WTC11 (cell line): ENCODE data around the gene CTPS2. TPM values are rescaled to one million over a fixed set of nuclear protein-coding genes. Genes with fewer than 3 reads are reported as not detected.

Experiments used
- ATAC-seq: fragments of 200-7000 bp; cut with Tn5 transposase; 2 replicates; pipeline ENCODE4 v1.10.0; 2021; ENCODE audit warnings: mild to moderate bottlenecking, moderate library complexity
- CTCF ChIA-PET: fragments of 300-600 bp; sonication (Branson Sonifier 250); formaldehyde crosslinking; loops from one replicate; lab custom pipeline; 2021; ENCODE audit warnings: antibody characterized with exemption; lab: Charles Lee
- POLR2A ChIA-PET: fragments of 350-600 bp; sonication (Branson Sonifier 250); formaldehyde crosslinking; loops from one replicate; lab custom pipeline; 2021; ENCODE audit warnings: antibody characterized with exemption; lab: Charles Lee
- DNase-seq: peaks from one replicate; pipeline ENCODE4 v3.0.0; 2021; ENCODE audit warnings: low spot score
- H3K27ac Mint-ChIP-seq: 2 replicates; pipeline ENCODE4 v1.8.0; 2021; ENCODE audit warnings: mixed read lengths
- H3K27me3 Mint-ChIP-seq: 2 replicates; pipeline ENCODE4 v1.8.0; 2021; ENCODE audit warnings: low read depth, mild to moderate bottlenecking, moderate library complexity, mixed read lengths
- H3K36me3 Mint-ChIP-seq: 2 replicates; pipeline ENCODE4 v1.8.0; 2021; ENCODE audit warnings: mixed read lengths
- H3K4me1 Mint-ChIP-seq: 2 replicates; pipeline ENCODE4 v1.8.0; 2022; ENCODE audit warnings: mixed read lengths
- H3K4me3 Mint-ChIP-seq: 2 replicates; pipeline ENCODE4 v1.8.0; 2021; ENCODE audit warnings: mild to moderate bottlenecking, moderate library complexity, mixed read lengths
- H3K9me3 Mint-ChIP-seq: 2 replicates; pipeline ENCODE4 v1.8.0; 2021; ENCODE audit warnings: mixed read lengths
- E2F1 ChIP-seq: sonication (generic); formaldehyde crosslinking; IDR thresholded peaks from 2 replicates; pipeline ENCODE4 v1.8.0; 2022; ENCODE audit warnings: mild to moderate bottlenecking, missing genetic modification reagents
- FOXK1 ChIP-seq: sonication (generic); formaldehyde crosslinking; IDR thresholded peaks from 2 replicates; pipeline ENCODE4 v1.8.0; 2022; ENCODE audit warnings: mild to moderate bottlenecking, moderate library complexity, missing genetic modification reagents
- FOXP4 ChIP-seq: sonication (generic); formaldehyde crosslinking; IDR thresholded peaks from 2 replicates; pipeline ENCODE4 v1.8.0; 2022; ENCODE audit warnings: mild to moderate bottlenecking, missing genetic modification reagents
- GABPB1 ChIP-seq: sonication (generic); formaldehyde crosslinking; IDR thresholded peaks from 2 replicates; pipeline ENCODE4 v1.8.1; 2023; ENCODE audit warnings: mild to moderate bottlenecking, missing genetic modification reagents
- HMGA2 ChIP-seq: fragments of 250-450 bp; sonication (Bioruptor Pico); IDR thresholded peaks from 2 replicates; pipeline ENCODE4 v1.4.0; 2021; ENCODE audit warnings: mild to moderate bottlenecking, moderate library complexity
- IRF2 ChIP-seq: sonication (generic); formaldehyde crosslinking; IDR thresholded peaks from 2 replicates; pipeline ENCODE4 v1.8.0; 2022; ENCODE audit warnings: low read depth, missing genetic modification reagents, borderline replicate concordance
- MXD4 ChIP-seq: fragments of 250-450 bp; sonication (Bioruptor Pico); IDR thresholded peaks from 2 replicates; pipeline ENCODE4 v1.8.0; 2021; ENCODE audit warnings: mild to moderate bottlenecking, moderate library complexity, borderline replicate concordance
- NFE2L1 ChIP-seq: sonication (generic); formaldehyde crosslinking; IDR thresholded peaks from 2 replicates; pipeline ENCODE4 v1.8.1; 2023; ENCODE audit warnings: missing genetic modification reagents
- NFYB ChIP-seq: sonication (generic); formaldehyde crosslinking; conservative IDR thresholded peaks from 2 replicates; pipeline ENCODE4 v1.8.0; 2022; ENCODE audit warnings: low read depth, missing genetic modification reagents
- NR3C1 ChIP-seq: sonication (generic); formaldehyde crosslinking; conservative IDR thresholded peaks from 2 replicates; pipeline ENCODE4 v1.8.1; 2023; ENCODE audit warnings: low read depth, mild to moderate bottlenecking, missing genetic modification reagents
- SOX15 ChIP-seq: fragments of 250-450 bp; sonication (Bioruptor Pico); IDR thresholded peaks from 2 replicates; pipeline ENCODE4 v1.9.0; 2021; ENCODE audit warnings: mild to moderate bottlenecking
- SP1 ChIP-seq: sonication (generic); formaldehyde crosslinking; conservative IDR thresholded peaks from 2 replicates; pipeline ENCODE4 v1.8.1; 2022; ENCODE audit warnings: missing genetic modification reagents
- STAT6 ChIP-seq: sonication (generic); formaldehyde crosslinking; conservative IDR thresholded peaks from 2 replicates; pipeline ENCODE4 v1.8.1; 2023; ENCODE audit warnings: mild to moderate bottlenecking, low read depth, missing genetic modification reagents, moderate library complexity
- ZBTB21 ChIP-seq: sonication (generic); formaldehyde crosslinking; IDR thresholded peaks from 2 replicates; pipeline ENCODE4 v1.8.1; 2023; ENCODE audit warnings: mild to moderate bottlenecking, missing genetic modification reagents, borderline replicate concordance
- ZBTB43 ChIP-seq: sonication (generic); formaldehyde crosslinking; IDR thresholded peaks from 2 replicates; pipeline ENCODE4 v1.8.1; 2023; ENCODE audit warnings: mild to moderate bottlenecking, missing genetic modification reagents
- ZMAT4 ChIP-seq: fragments of 250-450 bp; sonication (Bioruptor Pico); IDR thresholded peaks from 2 replicates; pipeline ENCODE4 v1.9.0; 2021; ENCODE audit warnings: mild to moderate bottlenecking
- total RNA-seq: library from RNA; stranded (reverse); gene quantifications from 3 replicates; pipeline ENCODE4 v1.2.3, GENCODE V29; 2021
- TF ChIP-seq, protein P1 (sequence below): fragments of 250-450 bp; sonication (Bioruptor Pico); IDR thresholded peaks from 2 replicates; pipeline ENCODE4 v1.9.0; 2021; ENCODE audit warnings: moderate library complexity, mild to moderate bottlenecking, inconsistent platforms, borderline replicate concordance
- TF ChIP-seq, protein P2 (sequence below): fragments of 250-450 bp; sonication (Bioruptor Pico); IDR thresholded peaks from 2 replicates; pipeline ENCODE4 v1.8.0; 2021; ENCODE audit warnings: mild to moderate bottlenecking

Gene CTPS2
- total RNA-seq, 1 experiment from 2014 or later, result 23.2 TPM

GRCh38 chrX:16560173-16560572 is 152.3 kb downstream of the CTPS2 start:
- no peaks in the 10 kb centered on the region for H3K27me3 Mint-ChIP-seq
- H3K36me3 Mint-ChIP-seq, result peaks cover 14% of the 10 kb centered on the region

More at GRCh38 chrX:16560173-16560572, 152.3 kb downstream of the CTPS2 start:
- no peak for ATAC-seq
- ChIA-PET CTCF (no interaction called here), POLR2A (no interaction called here)
- Mint-ChIP-seq H3K9me3 (peaks cover 10% of the 10 kb centered on the region), H3K4me3 (no peak overlapping the region), H3K4me1 (peaks cover 4% of the 10 kb centered on the region), H3K27ac (no peak overlapping the region)
- no peak for DNase-seq
- TF ChIP-seq GABPB1 (CRISPR knock-in tag) (no peak), STAT6 (CRISPR knock-in tag) (no peak), HMGA2 (CRISPR knock-in tag) (no peak), IRF2 (CRISPR knock-in tag) (no peak), NR3C1 (CRISPR knock-in tag) (no peak), MXD4 (no peak), ZMAT4 (CRISPR knock-in tag) (no peak), SOX15 (no peak), NFYB (CRISPR knock-in tag) (no peak), SP1 (no peak), FOXK1 (no peak), E2F1 (CRISPR knock-in tag) (no peak), ZBTB43 (no peak), ZBTB21 (CRISPR knock-in tag) (no peak), NFE2L1 (CRISPR knock-in tag) (no peak), FOXP4 (CRISPR knock-in tag) (no peak)
- TF ChIP-seq, protein P1, sequence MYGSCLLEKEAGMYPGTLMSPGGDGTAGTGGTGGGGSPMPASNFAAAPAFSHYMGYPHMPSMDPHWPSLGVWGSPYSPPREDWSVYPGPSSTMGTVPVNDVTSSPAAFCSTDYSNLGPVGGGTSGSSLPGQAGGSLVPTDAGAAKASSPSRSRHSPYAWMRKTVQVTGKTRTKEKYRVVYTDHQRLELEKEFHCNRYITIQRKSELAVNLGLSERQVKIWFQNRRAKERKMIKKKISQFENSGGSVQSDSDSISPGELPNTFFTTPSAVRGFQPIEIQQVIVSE (CRISPR knock-in tag), result no peak
- TF ChIP-seq, protein P2, sequence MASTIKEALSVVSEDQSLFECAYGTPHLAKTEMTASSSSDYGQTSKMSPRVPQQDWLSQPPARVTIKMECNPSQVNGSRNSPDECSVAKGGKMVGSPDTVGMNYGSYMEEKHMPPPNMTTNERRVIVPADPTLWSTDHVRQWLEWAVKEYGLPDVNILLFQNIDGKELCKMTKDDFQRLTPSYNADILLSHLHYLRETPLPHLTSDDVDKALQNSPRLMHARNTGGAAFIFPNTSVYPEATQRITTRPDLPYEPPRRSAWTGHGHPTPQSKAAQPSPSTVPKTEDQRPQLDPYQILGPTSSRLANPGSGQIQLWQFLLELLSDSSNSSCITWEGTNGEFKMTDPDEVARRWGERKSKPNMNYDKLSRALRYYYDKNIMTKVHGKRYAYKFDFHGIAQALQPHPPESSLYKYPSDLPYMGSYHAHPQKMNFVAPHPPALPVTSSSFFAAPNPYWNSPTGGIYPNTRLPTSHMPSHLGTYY, result no peak
